ENCODE measurements around the gene ANKRD65. TPM values are rescaled to one million over a fixed set of nuclear protein-coding genes. Genes with fewer than 3 reads are reported as not detected.

The ANKRD65 gene
- total and polyA plus RNA-seq, 4 donors = 13.5 to 54.2 (median 31.9) TPM

- WGBS, 2 donors = 86 to 87% methylated on average over 22 of the region's 22 CpGs
- no peak for ATAC-seq (ENCODE audit: insufficient read depth, low FRiP score)
- H3K4me1 ChIP-seq (ENCODE audit: control insufficient read depth in 5 of 5, insufficient read depth in 5 of 5, low read length in 5 of 5) = peaks cover 9 to 30% (median 17%) of the 10 kb centered on the region in 5 donors
- H3K4me3 ChIP-seq = peak overlapping the region; percentile 80
- no peaks in the 10 kb centered on the region for H3K9me3 ChIP-seq (ENCODE audit: control insufficient read depth in 4 of 4, insufficient read depth in 3 of 4, low read length in 3 of 4)
- no peak for TF ChIP-seq CTCF (IDR thresholded peaks at IDR 0.05; ENCODE audit: control extremely low read depth, extremely low read depth)
- peak overlapping the region in 1 of 2 donors; percentile 47 for H3K9ac ChIP-seq (ENCODE audit: insufficient read depth in 1 of 2, low read length in 2 of 2)
- H3K27me3 ChIP-seq (ENCODE audit: control insufficient read depth in 3 of 3, insufficient read depth in 3 of 3, low read length in 2 of 3) = no peaks in the 10 kb centered on the region
- H3K36me3 ChIP-seq (ENCODE audit: control insufficient read depth in 4 of 4, insufficient read depth in 4 of 4, low read length in 4 of 4) = peaks cover 9 to 41% (median 27%) of the 10 kb centered on the region in 4 donors
- DNase-seq = no peak
- H3K27ac ChIP-seq (ENCODE audit: low read depth in 1 of 2, low read length in 1 of 2) = peak overlapping the region in 1 of 2 donors; percentile 90
Observed at GRCh38 chr1:1400576-1401456, 20.3 kb downstream of the ANKRD65 start.

- ATAC-seq (ENCODE audit: insufficient read depth, low FRiP score) = peak; percentile 0
- Histone ChIP-seq H3K9ac (ENCODE audit: insufficient read depth in 1 of 2, low read length in 2 of 2) (peak overlapping the region; percentile 47 to 83), H3K36me3 (ENCODE audit: control insufficient read depth in 4 of 4, insufficient read depth in 4 of 4, low read length in 4 of 4) (peaks cover 9 to 40% (median 27%) of the 10 kb centered on the region in 4 donors), H3K27ac (ENCODE audit: low read depth in 1 of 2, low read length in 1 of 2) (peak overlapping the region; percentile 90 to 91), H3K4me3 (peak overlapping the region; percentile 80), H3K9me3 (ENCODE audit: control insufficient read depth in 4 of 4, insufficient read depth in 3 of 4, low read length in 3 of 4) (no peaks in the 10 kb centered on the region), H3K27me3 (ENCODE audit: control insufficient read depth in 3 of 3, insufficient read depth in 3 of 3, low read length in 2 of 3) (no peaks in the 10 kb centered on the region), H3K4me1 (ENCODE audit: control insufficient read depth in 5 of 5, insufficient read depth in 5 of 5, low read length in 5 of 5) (peaks cover 5 to 27% (median 13%) of the 10 kb centered on the region in 5 donors)
- TF ChIP-seq CTCF (IDR thresholded peaks at IDR 0.05; ENCODE audit: control extremely low read depth, extremely low read depth) = no peak
- DNase-seq = no peak
- WGBS, 2 donors = 5 to 7% methylated on average over 34 of the region's 34 CpGs
Observed at GRCh38 chr1:1399872-1400575, 21.1 kb downstream of the ANKRD65 start.

GRCh38 chr1:1399187-1399871 lies 21.7 kb downstream of the ANKRD65 start, which contains the start of gene CCNL2:
Gene CCNL2 (minus strand): TSS chr1:1399335. CDS start chr1:1399306, 29 bp downstream.
- WGBS, 2 donors = 1% methylated on average over 76 to 86 of the region's 86 CpGs
- ATAC-seq (ENCODE audit: insufficient read depth, low FRiP score) = peak; percentile 96

More at GRCh38 chr1:1399187-1399871, 21.7 kb downstream of the ANKRD65 start, which contains the start of gene CCNL2:
- Histone ChIP-seq H3K9ac (ENCODE audit: insufficient read depth in 1 of 2, low read length in 2 of 2) (peak within 1 kb of the TSS; percentile 56 to 84), H3K36me3 (ENCODE audit: control insufficient read depth in 4 of 4, insufficient read depth in 4 of 4, low read length in 4 of 4) (peaks cover 9 to 39% (median 25%) of the 10 kb centered on the region in 4 donors), H3K4me3 (peak within 1 kb of the TSS; percentile 98), H3K4me1 (ENCODE audit: control insufficient read depth in 5 of 5, insufficient read depth in 5 of 5, low read length in 5 of 5) (peaks cover 5 to 27% (median 13%) of the 10 kb centered on the region in 5 donors), H3K27ac (ENCODE audit: low read depth in 1 of 2, low read length in 1 of 2) (peak within 1 kb of the TSS; percentile 91 to 94), H3K9me3 (ENCODE audit: control insufficient read depth in 4 of 4, insufficient read depth in 3 of 4, low read length in 3 of 4) (no peaks in the 10 kb centered on the region), H3K27me3 (ENCODE audit: control insufficient read depth in 3 of 3, insufficient read depth in 3 of 3, low read length in 2 of 3) (no peaks in the 10 kb centered on the region)
- peak; percentile 5 for TF ChIP-seq CTCF (IDR thresholded peaks at IDR 0.05; ENCODE audit: control extremely low read depth, extremely low read depth)
- DNase-seq = peak; percentile 98 to 99 (median 99)
